K562 (cell line): ENCODE measurements around the gene DSCAM.

Experiments used
- CTCF ChIP-seq, 3 experiments: IDR thresholded peaks in 2 of 3; conservative IDR thresholded peaks in 1 of 3; 2 replicates each; pipeline ENCODE4 v1.5.1; 2011 to 2012; ENCODE audit warnings: low read length in 3 of 3, mild to moderate bottlenecking in 3 of 3, control low read depth in 2 of 3, improper control_type of control experiment in 1 of 3, inconsistent platforms in 1 of 3, low read depth in 1 of 3, mixed read lengths in 1 of 3, moderate library complexity in 1 of 3; ENCODE audit not compliant: insufficient read depth in 2 of 3
- PHF8 ChIP-seq: fragments of 200-600 bp; sonication (generic); IDR thresholded peaks from 2 replicates; pipeline ENCODE4 v1.6.1; 2012; ENCODE audit warnings: mixed run types, mild to moderate bottlenecking, inconsistent platforms, low read length, moderate library complexity, borderline replicate concordance
- TF ChIP-seq, protein P1 (sequence below): fragments of 450-650 bp; IDR thresholded peaks from one replicate; pipeline ENCODE4 v1.6.1; 2018; ENCODE audit warnings: mild to moderate bottlenecking, moderate library complexity; ENCODE audit not compliant: partially characterized antibody

DNA sequence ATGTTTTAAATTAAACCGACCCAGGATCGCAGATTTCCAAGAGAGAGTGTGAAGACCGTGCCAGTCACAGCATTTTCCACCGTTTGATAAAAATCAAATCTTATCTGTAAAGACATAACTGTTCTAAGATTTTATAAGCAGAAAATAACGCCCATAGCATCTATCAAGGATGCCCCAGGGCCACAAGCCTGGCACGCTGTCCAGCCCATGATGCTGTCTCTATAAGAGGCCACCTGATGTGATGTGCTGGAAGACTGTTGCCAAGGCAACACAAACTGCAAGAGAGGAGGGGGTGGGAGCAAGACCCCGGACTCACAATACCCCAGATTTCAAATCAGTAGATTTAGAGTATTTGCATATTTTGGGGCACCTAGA lies 116.5 kb downstream of the DSCAM start:
- no peak for TF ChIP-seq CTCF (IDR thresholded peaks at IDR 0.05 in 2 of 3, conservative IDR thresholded peaks at IDR 0.05 in 1 of 3; ENCODE audit: insufficient read depth in 2 of 3, low read depth in 1 of 3, low read length in 3 of 3)
- TF ChIP-seq PHF8: no peak
- TF ChIP-seq, protein P1, sequence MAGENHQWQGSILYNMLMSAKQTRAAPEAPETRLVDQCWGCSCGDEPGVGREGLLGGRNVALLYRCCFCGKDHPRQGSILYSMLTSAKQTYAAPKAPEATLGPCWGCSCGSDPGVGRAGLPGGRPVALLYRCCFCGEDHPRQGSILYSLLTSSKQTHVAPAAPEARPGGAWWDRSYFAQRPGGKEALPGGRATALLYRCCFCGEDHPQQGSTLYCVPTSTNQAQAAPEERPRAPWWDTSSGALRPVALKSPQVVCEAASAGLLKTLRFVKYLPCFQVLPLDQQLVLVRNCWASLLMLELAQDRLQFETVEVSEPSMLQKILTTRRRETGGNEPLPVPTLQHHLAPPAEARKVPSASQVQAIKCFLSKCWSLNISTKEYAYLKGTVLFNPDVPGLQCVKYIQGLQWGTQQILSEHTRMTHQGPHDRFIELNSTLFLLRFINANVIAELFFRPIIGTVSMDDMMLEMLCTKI: no peak
